ENCODE data around the gene DIO3. TPM values are rescaled to one million over a fixed set of nuclear protein-coding genes. Genes with fewer than 3 reads are reported as not detected.

The DIO3 gene
- total RNA-seq, 1 donor = not detected

- no peak for DNase-seq (ENCODE audit: low read depth)
- no peak overlapping the region for H3K4me3 ChIP-seq (ENCODE audit: low read depth, low read length)
- no peak for TF ChIP-seq CTCF (IDR thresholded peaks at IDR 0.05; ENCODE audit: insufficient read depth, low read depth, low read length)
These were observed 35.4 kb downstream of the DIO3 start for GRCh38 chr14:101596742-101597141.

DNA sequence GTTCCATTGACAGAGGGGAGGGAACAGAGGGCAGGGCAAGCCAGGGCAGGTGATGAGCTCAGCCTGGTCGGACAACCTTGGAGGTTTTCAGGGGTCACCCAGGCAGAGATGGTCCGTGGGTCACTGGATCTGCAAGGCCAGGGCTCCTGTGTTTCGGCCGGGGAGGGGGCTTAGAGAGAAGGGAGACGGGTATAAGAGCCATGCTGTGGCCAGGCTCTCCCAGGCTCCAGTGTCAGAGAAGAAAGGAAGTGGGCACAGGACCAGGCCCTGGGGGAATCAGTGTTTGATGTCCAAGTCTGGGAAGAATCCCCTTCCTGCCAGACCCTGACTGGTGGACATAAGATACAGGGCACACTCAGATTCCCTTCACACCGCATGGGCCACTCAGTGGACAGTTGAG lies 36.9 kb downstream of the DIO3 start:
- no peak for TF ChIP-seq CTCF (IDR thresholded peaks at IDR 0.05; ENCODE audit: insufficient read depth, low read depth, low read length)
- no peak for DNase-seq (ENCODE audit: low read depth)
- H3K4me3 ChIP-seq (ENCODE audit: low read depth, low read length) = no peak overlapping the region

DNA sequence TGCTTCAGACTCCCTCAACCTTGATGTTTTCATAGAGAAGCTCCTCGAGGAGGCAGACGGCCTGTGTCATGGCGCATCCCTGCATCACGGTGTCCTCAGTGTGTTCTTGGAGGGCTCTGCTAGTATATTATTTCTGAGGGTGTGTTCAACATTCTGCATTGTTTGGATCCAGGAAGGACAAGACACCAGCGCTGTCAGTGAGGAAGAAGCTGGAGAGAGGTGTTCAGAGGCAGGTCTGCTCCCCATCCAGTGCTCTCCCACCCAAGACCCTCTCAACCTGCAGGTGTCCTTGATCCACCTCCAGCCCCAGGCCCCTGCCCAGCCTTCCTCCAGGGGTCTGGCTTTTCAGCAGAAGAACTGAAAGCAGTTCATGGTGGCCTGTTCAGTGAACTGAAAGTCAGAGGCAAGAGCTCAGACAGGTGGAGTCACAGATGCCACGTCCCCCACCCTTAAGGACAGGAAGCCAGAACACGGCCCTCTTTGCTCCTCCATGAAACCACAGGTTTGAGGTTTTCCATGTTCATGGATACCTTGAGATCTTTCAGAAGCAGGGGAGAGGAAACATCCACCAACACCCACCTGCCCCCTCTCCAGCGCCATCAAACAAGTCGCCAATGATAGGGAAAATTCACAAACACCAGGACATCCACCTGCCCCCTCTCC lies 37.4 kb downstream of the DIO3 start:
- no peak for DNase-seq (ENCODE audit: low read depth)
- no peak for TF ChIP-seq CTCF (IDR thresholded peaks at IDR 0.05; ENCODE audit: insufficient read depth, low read depth, low read length)
- H3K4me3 ChIP-seq (ENCODE audit: low read depth, low read length) = no peak overlapping the region

- no peak for DNase-seq (ENCODE audit: low read depth)
- TF ChIP-seq CTCF (IDR thresholded peaks at IDR 0.05; ENCODE audit: insufficient read depth, low read depth, low read length) = no peak
- H3K4me3 ChIP-seq (ENCODE audit: low read depth, low read length) = no peak overlapping the region
These were observed 38.1 kb downstream of the DIO3 start for GRCh38 chr14:101599234-101599885.

DNA sequence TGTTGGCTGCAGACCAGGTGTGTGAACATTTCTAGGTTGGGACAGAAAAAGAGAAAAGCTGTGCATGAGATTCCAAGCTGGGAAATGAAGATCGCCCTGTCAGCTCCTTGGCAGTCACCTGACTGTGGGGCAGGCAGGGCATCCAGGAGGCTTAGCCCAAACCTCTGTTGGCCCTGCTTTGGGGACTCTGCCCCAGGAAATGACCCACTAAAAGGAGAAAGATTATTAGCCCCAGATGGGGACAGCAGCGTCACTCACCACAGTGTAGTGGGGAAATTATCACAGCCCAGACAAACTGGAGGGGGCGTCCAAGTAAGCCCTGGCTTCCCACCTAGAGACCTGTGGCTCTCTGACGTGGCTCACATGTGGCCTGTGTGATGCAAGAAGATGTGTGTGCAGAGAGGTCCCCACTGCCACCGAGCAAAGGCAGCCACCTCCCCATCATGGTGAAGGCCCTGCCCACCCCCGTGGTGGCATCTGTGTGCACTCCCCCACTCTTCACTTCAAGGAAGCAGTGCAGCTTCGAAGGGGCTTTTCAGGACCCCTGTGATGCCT lies 39.1 kb downstream of the DIO3 start:
- DNase-seq (ENCODE audit: low read depth) = no peak
- H3K4me3 ChIP-seq (ENCODE audit: low read depth, low read length) = no peak overlapping the region
- no peak for TF ChIP-seq CTCF (IDR thresholded peaks at IDR 0.05; ENCODE audit: insufficient read depth, low read depth, low read length)

DNA sequence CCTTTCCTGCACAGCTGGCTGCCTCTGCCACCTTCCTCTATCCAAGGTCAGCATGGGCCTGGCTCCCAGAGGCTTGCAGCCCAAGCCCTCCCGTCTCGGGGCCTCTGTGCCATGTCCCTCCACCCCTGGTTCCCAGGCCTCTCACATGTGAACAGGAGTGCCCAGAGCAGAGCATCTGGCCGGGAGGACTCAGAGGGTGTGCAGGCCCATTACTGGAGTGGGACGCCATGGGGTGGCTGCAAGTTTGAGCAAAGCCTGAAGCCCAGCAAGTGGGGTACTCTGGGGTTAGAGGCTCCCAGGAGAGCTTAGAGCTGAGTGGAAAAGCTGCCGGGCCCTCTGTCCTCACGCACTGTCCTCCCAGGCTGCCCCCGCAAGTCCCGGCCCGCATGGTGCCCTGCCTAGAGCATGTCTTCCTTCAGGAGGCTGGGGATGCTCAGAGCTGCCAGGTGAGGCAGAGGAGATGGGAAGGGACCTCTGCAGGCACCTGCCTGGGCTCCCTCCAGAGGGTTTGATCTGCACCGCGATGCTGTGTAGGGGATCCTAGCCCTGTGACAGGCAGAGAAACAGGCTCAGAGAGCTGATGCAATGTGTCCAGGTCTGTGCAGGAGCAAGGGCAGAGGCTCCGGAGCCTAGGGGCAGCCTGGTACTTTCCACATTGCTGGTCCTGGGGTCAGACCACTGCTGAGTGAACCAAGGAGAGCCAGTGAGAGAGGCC lies 39.8 kb downstream of the DIO3 start:
- no peak for DNase-seq (ENCODE audit: low read depth)
- no peak overlapping the region for H3K4me3 ChIP-seq (ENCODE audit: low read depth, low read length)
- no peak for TF ChIP-seq CTCF (IDR thresholded peaks at IDR 0.05; ENCODE audit: insufficient read depth, low read depth, low read length)
